NOMO-1 treated with DMSO at 0.1 percent for 48 hours (cell line): ENCODE measurements around the gene SIVA1.

ENCODE experiments used
- DNase-seq: peaks from one replicate; lab custom pipeline; 2025; ENCODE audit not compliant: unreplicated experiment; lab: John Stamatoyannopoulos, UW

Gene SIVA1

DNA sequence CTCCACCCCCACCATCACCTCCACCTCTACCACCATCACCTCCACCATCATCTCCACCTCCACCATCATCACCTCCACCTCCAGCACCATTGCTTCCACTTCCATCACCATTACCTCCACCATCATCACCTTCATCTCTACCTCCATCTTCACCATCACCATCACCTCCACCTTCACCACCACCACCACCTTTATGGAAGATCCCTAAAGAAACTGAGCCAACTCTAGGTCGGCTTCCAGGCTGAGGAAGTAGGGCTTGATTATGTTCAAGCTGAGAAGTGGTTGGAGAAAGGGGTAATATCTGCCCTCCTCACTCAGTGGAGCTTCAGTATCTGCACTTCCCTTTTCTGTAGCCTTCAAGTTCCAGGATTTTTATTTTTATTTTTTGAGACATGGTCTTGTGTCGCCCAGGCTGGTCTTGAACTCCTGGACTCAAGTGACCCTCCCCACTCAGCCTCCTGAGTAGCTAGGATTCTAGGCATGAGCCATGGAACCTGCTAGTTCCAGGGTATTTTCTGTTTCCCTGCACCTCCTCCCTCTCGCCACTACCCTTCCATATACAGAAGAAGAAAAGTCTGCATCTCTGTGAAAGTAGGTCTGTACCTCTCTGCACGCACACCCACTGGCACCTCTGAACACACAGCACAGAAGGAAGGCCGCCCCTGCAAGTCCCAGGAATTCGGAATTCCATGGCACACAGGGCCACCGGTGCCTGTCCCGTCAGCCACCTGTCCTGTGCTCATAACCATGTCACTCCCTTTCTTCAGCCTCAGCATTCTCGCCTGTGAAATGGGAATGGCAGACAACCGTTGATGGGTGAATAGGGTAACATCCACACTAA is 53.9 kb downstream of the SIVA1 start:
- no peak for DNase-seq

GRCh38 chr14:104808456-104808855 is 55.5 kb downstream of the SIVA1 start:
- no peak for DNase-seq
